CD4-positive, alpha-beta T cell treated with Interleukin-1 beta for 1 hour (primary cell): ENCODE measurements around the gene YWHAQ.

ENCODE experiments used
- DNase-seq, 2 donors: peaks; one replicate each; pipeline ENCODE4 v3.0.0-alpha.2; 2020 to 2022

Gene YWHAQ

GRCh38 chr2:9630736-9631552, at the start of gene YWHAQ:
YWHAQ (minus strand) TSS chr2:9630997; CDS start chr2:9630452, 545 bp downstream.
- peak; percentile 98 to 99 for DNase-seq

- no peak for DNase-seq
Observed at GRCh38 chr2:9680082-9680481, 49.3 kb upstream of the YWHAQ start.

GRCh38 chr2:9679218-9679617, 48.4 kb upstream of the YWHAQ start:
- no peak for DNase-seq

- DNase-seq: no peak
Observed at GRCh38 chr2:9678544-9678943, 47.7 kb upstream of the YWHAQ start.

- DNase-seq: no peak
Observed at GRCh38 chr2:9675415-9676351, 44.9 kb upstream of the YWHAQ start.

- no peak for DNase-seq
Observed at GRCh38 chr2:9674891-9675414, 44.2 kb upstream of the YWHAQ start.

GRCh38 chr2:9673914-9674481, 43.2 kb upstream of the YWHAQ start:
- no peak for DNase-seq

- DNase-seq: no peak
Observed at GRCh38 chr2:9668687-9669345, 38.0 kb upstream of the YWHAQ start.

GRCh38 chr2:9667826-9668225, 37.0 kb upstream of the YWHAQ start:
- DNase-seq: no peak

- DNase-seq: no peak
Observed at GRCh38 chr2:9666306-9666705, 35.5 kb upstream of the YWHAQ start.

- no peak for DNase-seq
Observed at GRCh38 chr2:9665898-9666297, 35.1 kb upstream of the YWHAQ start.

- DNase-seq: no peak
Observed at GRCh38 chr2:9664365-9664764, 33.6 kb upstream of the YWHAQ start.

GRCh38 chr2:9663008-9663879, 32.4 kb upstream of the YWHAQ start:
- no peak for DNase-seq

GRCh38 chr2:9661261-9661660, 30.5 kb upstream of the YWHAQ start:
- DNase-seq: no peak

- DNase-seq: no peak
Observed at GRCh38 chr2:9660781-9661180, 30.0 kb upstream of the YWHAQ start.

- no peak for DNase-seq
Observed at GRCh38 chr2:9660154-9660553, 29.4 kb upstream of the YWHAQ start.

- DNase-seq: no peak
Observed at GRCh38 chr2:9658972-9659371, 28.2 kb upstream of the YWHAQ start.

- no peak for DNase-seq
Observed at GRCh38 chr2:9657731-9658130, 26.9 kb upstream of the YWHAQ start.

GRCh38 chr2:9657083-9657482, 26.3 kb upstream of the YWHAQ start:
- DNase-seq: no peak

GRCh38 chr2:9656270-9656766, 25.5 kb upstream of the YWHAQ start:
- peak; percentile 49 to 60 for DNase-seq
